SU-DHL-6 (cell line): ENCODE measurements around the gene NR0B2.

ENCODE experiments used
- H2AFZ ChIP-seq: fragments of 200-600 bp; sonication (generic); 2 replicates; pipeline ENCODE4 v1.6.1; 2014; ENCODE audit warnings: low read depth, mild to moderate bottlenecking, moderate library complexity, mixed read lengths, antibody characterized with exemption, low read length; ENCODE audit not compliant: severe bottlenecking
- H3F3A ChIP-seq: fragments of 200-600 bp; shearing (Covaris generic); 2 replicates; pipeline ENCODE4 v1.6.0; 2016; ENCODE audit warnings: antibody characterized with exemption, mild to moderate bottlenecking; ENCODE audit not compliant: insufficient read depth
- H3K27ac ChIP-seq: fragments of 200-600 bp; sonication (generic); 2 replicates; pipeline ENCODE4 v1.5.1; 2016; ENCODE audit warnings: low read depth, mild to moderate bottlenecking, low read length, moderate library complexity, mixed read lengths
- H3K27me3 ChIP-seq: fragments of 200-600 bp; sonication (generic), shearing (Covaris generic); 2 replicates; pipeline ENCODE4 v1.6.0; 2014; ENCODE audit warnings: mild to moderate bottlenecking, low read length
- H3K36me3 ChIP-seq: fragments of 200-600 bp; sonication (generic); 2 replicates; pipeline ENCODE4 v1.6.1; 2014; ENCODE audit warnings: mild to moderate bottlenecking, low read length, mixed read lengths
- H3K4me2 ChIP-seq: fragments of 300-600, 200-600 bp; shearing (Covaris generic), sonication (generic); 2 replicates; pipeline ENCODE4 v1.6.0; 2014; ENCODE audit warnings: low read length, low read depth, mild to moderate bottlenecking; ENCODE audit not compliant: poor library complexity, severe bottlenecking
- H3K4me3 ChIP-seq: fragments of 200-600 bp; sonication (generic); 2 replicates; pipeline ENCODE4 v1.5.1; 2014; ENCODE audit warnings: antibody characterized with exemption, low read length, mild to moderate bottlenecking, mixed read lengths; ENCODE audit not compliant: insufficient read depth, poor library complexity, severe bottlenecking
- H3K79me2 ChIP-seq: fragments of 200-600 bp; sonication (generic); 2 replicates; pipeline ENCODE4 v1.6.1; 2014; ENCODE audit warnings: mild to moderate bottlenecking, low read length, moderate library complexity; ENCODE audit not compliant: insufficient read depth
- H3K9ac ChIP-seq: fragments of 200-600 bp; sonication (generic); 2 replicates; pipeline ENCODE4 v1.7.0; 2014; ENCODE audit warnings: mild to moderate bottlenecking, low read length
- H3K9me2 ChIP-seq: fragments of 200-600 bp; sonication (generic); replicated peaks from 2 replicates; pipeline ENCODE4 v1.6.1; 2014; ENCODE audit warnings: low read length; ENCODE audit not compliant: insufficient read depth
- H3K9me3 ChIP-seq: fragments of 200-600 bp; sonication (generic); 2 replicates; pipeline ENCODE4 v1.6.1; 2014; ENCODE audit warnings: low read length, mixed read lengths; ENCODE audit not compliant: insufficient read depth
- H4K20me1 ChIP-seq: fragments of 200-600 bp; sonication (generic); 2 replicates; pipeline ENCODE4 v1.6.1; 2014; ENCODE audit warnings: low read depth, mild to moderate bottlenecking, antibody characterized with exemption, low read length, moderate library complexity, mixed read lengths
- EZH2phosphoT487 ChIP-seq: fragments of 200-600 bp; sonication (generic), shearing (Covaris generic); conservative IDR thresholded peaks from 2 replicates; pipeline ENCODE4 v1.6.1; 2018; ENCODE audit warnings: mild to moderate bottlenecking, antibody characterized with exemption, low read length, moderate library complexity, mixed read lengths
- TF ChIP-seq, protein P1 (sequence below): fragments of 200-600 bp; sonication (generic); IDR thresholded peaks from one replicate; pipeline ENCODE4 v1.5.1; 2017; ENCODE audit warnings: antibody characterized with exemption, mild to moderate bottlenecking, low read length, moderate library complexity; ENCODE audit not compliant: insufficient read depth, poor library complexity, severe bottlenecking

The NR0B2 gene

GRCh38 chr1:26951216-26951615 lies 37.4 kb upstream of the NR0B2 start:
- no peak overlapping the region for H3K4me3 ChIP-seq
- H4K20me1 ChIP-seq: no peaks in the 10 kb centered on the region
- H3K79me2 ChIP-seq: no peaks in the 10 kb centered on the region
- 0 out of 2 replicates have a peak, but pooled peaks cover 4% of the 10 kb centered on the region for H3F3A ChIP-seq
- H3K9me2 ChIP-seq: no peaks in the 10 kb centered on the region
- no peaks in the 10 kb centered on the region for H3K27me3 ChIP-seq
- H3K9ac ChIP-seq: no peak overlapping the region
- TF ChIP-seq, protein P1, sequence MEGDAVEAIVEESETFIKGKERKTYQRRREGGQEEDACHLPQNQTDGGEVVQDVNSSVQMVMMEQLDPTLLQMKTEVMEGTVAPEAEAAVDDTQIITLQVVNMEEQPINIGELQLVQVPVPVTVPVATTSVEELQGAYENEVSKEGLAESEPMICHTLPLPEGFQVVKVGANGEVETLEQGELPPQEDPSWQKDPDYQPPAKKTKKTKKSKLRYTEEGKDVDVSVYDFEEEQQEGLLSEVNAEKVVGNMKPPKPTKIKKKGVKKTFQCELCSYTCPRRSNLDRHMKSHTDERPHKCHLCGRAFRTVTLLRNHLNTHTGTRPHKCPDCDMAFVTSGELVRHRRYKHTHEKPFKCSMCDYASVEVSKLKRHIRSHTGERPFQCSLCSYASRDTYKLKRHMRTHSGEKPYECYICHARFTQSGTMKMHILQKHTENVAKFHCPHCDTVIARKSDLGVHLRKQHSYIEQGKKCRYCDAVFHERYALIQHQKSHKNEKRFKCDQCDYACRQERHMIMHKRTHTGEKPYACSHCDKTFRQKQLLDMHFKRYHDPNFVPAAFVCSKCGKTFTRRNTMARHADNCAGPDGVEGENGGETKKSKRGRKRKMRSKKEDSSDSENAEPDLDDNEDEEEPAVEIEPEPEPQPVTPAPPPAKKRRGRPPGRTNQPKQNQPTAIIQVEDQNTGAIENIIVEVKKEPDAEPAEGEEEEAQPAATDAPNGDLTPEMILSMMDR: no peak
- TF ChIP-seq EZH2phosphoT487: no peak
- no peaks in the 10 kb centered on the region for H3K9me3 ChIP-seq
- no peak overlapping the region for H2AFZ ChIP-seq
- H3K27ac ChIP-seq: no peak overlapping the region
- no peak overlapping the region for H3K4me2 ChIP-seq
- no peaks in the 10 kb centered on the region for H3K36me3 ChIP-seq

DNA sequence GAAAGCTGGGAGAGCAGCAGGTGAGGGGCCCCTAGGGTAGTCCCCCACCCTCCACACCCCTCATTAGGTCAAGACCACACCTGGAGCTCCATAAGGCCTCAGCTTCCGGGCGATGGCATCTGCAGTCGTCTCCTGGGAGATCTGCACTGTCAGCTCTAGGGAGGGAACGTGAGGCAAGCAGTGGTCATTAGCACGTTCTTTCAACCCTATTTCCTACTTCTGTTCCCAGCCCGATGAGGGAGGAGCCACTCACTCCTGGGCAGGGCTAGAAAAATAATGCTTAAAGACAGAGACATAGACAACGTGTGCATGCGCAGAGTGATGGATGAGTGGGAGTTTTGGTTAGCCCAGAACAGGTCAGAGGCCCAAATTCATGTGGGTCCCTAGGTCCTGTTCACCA lies 36.8 kb upstream of the NR0B2 start:
- TF ChIP-seq EZH2phosphoT487: no peak
- TF ChIP-seq, protein P1: no peak
- Histone ChIP-seq H3K4me2 (no peak overlapping the region), H3F3A (0 out of 2 replicates have a peak, but pooled peaks cover 4% of the 10 kb centered on the region), H3K9ac (no peak overlapping the region), H3K4me3 (no peak overlapping the region), H3K27ac (no peak overlapping the region), H3K9me3 (no peaks in the 10 kb centered on the region), H3K79me2 (no peaks in the 10 kb centered on the region), H3K36me3 (no peaks in the 10 kb centered on the region), H2AFZ (no peak overlapping the region), H3K27me3 (no peaks in the 10 kb centered on the region), H3K9me2 (no peaks in the 10 kb centered on the region), H4K20me1 (no peaks in the 10 kb centered on the region)

- H4K20me1 ChIP-seq: no peaks in the 10 kb centered on the region
- no peaks in the 10 kb centered on the region for H3K9me2 ChIP-seq
- H3K4me3 ChIP-seq: no peak overlapping the region
- H3K9ac ChIP-seq: no peak overlapping the region
- H3K79me2 ChIP-seq: no peaks in the 10 kb centered on the region
- 0 out of 2 replicates have a peak, but pooled peaks cover 2% of the 10 kb centered on the region for H3K36me3 ChIP-seq
- no peak overlapping the region for H3K4me2 ChIP-seq
- no peaks in the 10 kb centered on the region for H3K9me3 ChIP-seq
- H2AFZ ChIP-seq: no peak overlapping the region
- no peak for TF ChIP-seq EZH2phosphoT487
- TF ChIP-seq, protein P1: no peak
- H3K27ac ChIP-seq: no peak overlapping the region
- 0 out of 2 replicates have a peak, but pooled peaks cover 4% of the 10 kb centered on the region for H3F3A ChIP-seq
- no peaks in the 10 kb centered on the region for H3K27me3 ChIP-seq
Observed at GRCh38 chr1:26949926-26950319, 36.1 kb upstream of the NR0B2 start.
